IMR-90 (cell line): Measurements from ENCODE around the gene TSC22D3. TPM values are rescaled to one million over a fixed set of nuclear protein-coding genes. Genes with fewer than 3 reads are reported as not detected.

Source experiments
- ATAC-seq: fragments of 200-7000 bp; cut with Tn5 transposase; 2 replicates; pipeline ENCODE4 v1.9.1; 2020; ENCODE audit warnings: low read depth, mild to moderate bottlenecking, moderate library complexity
- BruUV-seq: library from RNA; stranded (reverse); fragments of 400-500 nt; replicated peaks from 2 replicates; lab custom pipeline; 2021; lab: Mats Ljungman, UMichigan
- CTCF ChIA-PET: fragments of 300-600 bp; formaldehyde crosslinking; extraction: SDS; loops from one replicate; lab custom pipeline; 2021; ENCODE audit warnings: antibody characterized with exemption; lab: Yijun Ruan, JAX
- POLR2A ChIA-PET: fragments of 300-600 bp; sonication (Branson Sonifier 250); formaldehyde crosslinking; loops from one replicate; lab custom pipeline; 2022; ENCODE audit warnings: antibody characterized with exemption; ENCODE audit not compliant: unreplicated experiment; lab: Charles Lee
- DNase-seq: peaks from one replicate; pipeline ENCODE4 v3.0.0; 2013
- H2AFZ ChIP-seq: replicated peaks from 2 replicates; pipeline ENCODE3; 2013; ENCODE audit warnings: low read length, mild to moderate bottlenecking; ENCODE audit not compliant: poor library complexity
- H2AK5ac ChIP-seq: 2 replicates; pipeline ENCODE4 v1.6.1; 2013; ENCODE audit warnings: low read depth, low read length, inconsistent platforms
- H2AK9ac ChIP-seq: replicated peaks from 2 replicates; pipeline ENCODE3; 2013; ENCODE audit warnings: mild to moderate bottlenecking, low read depth, low read length, moderate library complexity; ENCODE audit not compliant: poor library complexity
- H2BK120ac ChIP-seq: 2 replicates; pipeline ENCODE4 v1.6.1; 2013; ENCODE audit warnings: low read depth, low read length, inconsistent platforms
- H2BK15ac ChIP-seq: 3 replicates; pipeline ENCODE4 v1.6.1; 2013; ENCODE audit warnings: low read depth, low read length, inconsistent platforms
- H2BK20ac ChIP-seq: 2 replicates; pipeline ENCODE4 v1.6.1; 2013; ENCODE audit warnings: low read depth, mild to moderate bottlenecking, inconsistent platforms, low read length, moderate library complexity
- H2BK5ac ChIP-seq: 2 replicates; pipeline ENCODE4 v1.6.1; 2013; ENCODE audit warnings: mild to moderate bottlenecking, low read depth, low read length, inconsistent platforms; ENCODE audit not compliant: poor library complexity, severe bottlenecking
- H3K14ac ChIP-seq: replicated peaks from 2 replicates; pipeline ENCODE4 v1.6.1; 2013; ENCODE audit warnings: low read depth, low read length, inconsistent platforms
- H3K18ac ChIP-seq: 2 replicates; pipeline ENCODE4 v1.6.1; 2013; ENCODE audit warnings: low read depth, low read length, control low read depth
- H3K23ac ChIP-seq: 2 replicates; pipeline ENCODE4 v1.6.1; 2013; ENCODE audit warnings: low read depth, low read length, inconsistent platforms
- H3K27ac ChIP-seq: 2 replicates; pipeline ENCODE4 v1.5.1; 2013; ENCODE audit warnings: mild to moderate bottlenecking, control low read depth, low read length; ENCODE audit not compliant: insufficient read depth
- H3K27me3 ChIP-seq: 2 replicates; pipeline ENCODE4 v1.6.1; 2013; ENCODE audit warnings: low read length; ENCODE audit not compliant: control insufficient read depth, insufficient read depth
- H3K36me3 ChIP-seq: 2 replicates; pipeline ENCODE4 v1.6.1; 2013; ENCODE audit warnings: low read length, mixed read lengths; ENCODE audit not compliant: control insufficient read depth, insufficient read depth
- H3K4ac ChIP-seq: 2 replicates; pipeline ENCODE4 v1.6.1; 2013; ENCODE audit warnings: low read depth, low read length, inconsistent platforms
- H3K4me1 ChIP-seq: 2 replicates; pipeline ENCODE4 v1.6.1; 2013; ENCODE audit warnings: low read length, mixed read lengths; ENCODE audit not compliant: control insufficient read depth, insufficient read depth
- H3K4me2 ChIP-seq: 2 replicates; pipeline ENCODE4 v1.6.1; 2013; ENCODE audit warnings: low read depth, mild to moderate bottlenecking, control low read depth, low read length, moderate library complexity
- H3K4me3 ChIP-seq: 2 replicates; pipeline ENCODE4 v1.5.1; 2013; ENCODE audit warnings: low read depth, mild to moderate bottlenecking, control low read depth, low read length, moderate library complexity; ENCODE audit not compliant: insufficient read depth
- H3K56ac ChIP-seq: 2 replicates; pipeline ENCODE4 v1.6.1; 2013; ENCODE audit warnings: low read length, inconsistent platforms; ENCODE audit not compliant: insufficient read depth; ENCODE audit errors: extremely low read depth
- H3K79me1 ChIP-seq, 2 experiments: 2 replicates each; pipeline ENCODE4 v1.6.1; 2013; ENCODE audit warnings: low read length in 2 of 2, inconsistent platforms in 1 of 2, low read depth in 1 of 2
- H3K9ac ChIP-seq: 2 replicates; pipeline ENCODE4 v1.6.1; 2013; ENCODE audit warnings: low read depth, low read length, control low read depth
- H3K9me1 ChIP-seq: 2 replicates; pipeline ENCODE4 v1.6.1; 2013; ENCODE audit warnings: low read length, inconsistent platforms; ENCODE audit not compliant: insufficient read depth
- H3K9me3 ChIP-seq: 2 replicates; pipeline ENCODE4 v1.6.1; 2013; ENCODE audit warnings: low read length; ENCODE audit not compliant: control insufficient read depth, insufficient read depth
- H4K20me1 ChIP-seq: 2 replicates; pipeline ENCODE4 v1.6.1; 2013; ENCODE audit warnings: low read length, inconsistent platforms; ENCODE audit not compliant: insufficient read depth
- H4K5ac ChIP-seq: 2 replicates; pipeline ENCODE4 v1.6.1; 2013; ENCODE audit warnings: mild to moderate bottlenecking, low read depth, low read length, control low read depth
- H4K8ac ChIP-seq, 2 experiments: 2 replicates each; pipeline ENCODE4 v1.6.1; 2013; ENCODE audit warnings: low read depth in 2 of 2, low read length in 2 of 2, control low read depth in 1 of 2, inconsistent platforms in 1 of 2
- H4K91ac ChIP-seq: 2 replicates; pipeline ENCODE4 v1.6.1; 2013; ENCODE audit warnings: low read depth, low read length, inconsistent platforms; ENCODE audit not compliant: insufficient read depth
- CEBPB ChIP-seq: IDR thresholded peaks from 2 replicates; pipeline ENCODE4 v1.6.1; 2012; ENCODE audit warnings: low read depth, low read length, improper control_type of control experiment
- MAFK ChIP-seq: IDR thresholded peaks from 2 replicates; pipeline ENCODE4 v1.6.1; 2012; ENCODE audit warnings: low read depth, low read length, improper control_type of control experiment
- NFE2L2 ChIP-seq: fragments of 150-350 bp; IDR thresholded peaks from 2 replicates; pipeline ENCODE4 v1.6.1; 2016; ENCODE audit warnings: low read depth, mild to moderate bottlenecking, low read length
- RCOR1 ChIP-seq: IDR thresholded peaks from 2 replicates; pipeline ENCODE4 v1.6.1; 2012; ENCODE audit warnings: mild to moderate bottlenecking, low read length, improper control_type of control experiment; ENCODE audit not compliant: insufficient replicate concordance
- RFX5 ChIP-seq: IDR thresholded peaks from 2 replicates; pipeline ENCODE4 v1.8.0; 2012; ENCODE audit warnings: low read depth, mild to moderate bottlenecking, low read length, moderate library complexity
- dilution Hi-C: fragments of 300-500 bp; cut with HindIII; formaldehyde crosslinking; loops from one replicate; pipeline ENCODE4 v1.14.3; 2018; ENCODE audit warnings: low sequenced_read_pairs; ENCODE audit not compliant: unreplicated experiment
- in situ Hi-C: fragments of 300-500 bp; cut with MboI; formaldehyde crosslinking; loops from 3 replicates; pipeline ENCODE4 v1.14.3; 2019; ENCODE audit warnings: low sequenced_read_pairs, inconsistent platforms, mixed read lengths
- intact Hi-C: fragments of 100-400 bp; cut with micrococcal nuclease; formaldehyde crosslinking; loops from 2 replicates; pipeline ENCODE4 v1.10.0; 2022
- polyA plus RNA-seq, 3 experiments: library from polyadenylated mRNA; depleted of rRNA; stranded (reverse); fragments of >200 nt; gene quantifications; 2 replicates each; pipeline ENCODE4 v1.2.3, GENCODE V29; 2012; ENCODE audit warnings: low replicate concordance in 1 of 3
- total RNA-seq: library from RNA; depleted of rRNA; stranded (reverse); fragments of >200 nt; gene quantifications from 2 replicates; pipeline ENCODE4 v1.2.3, GENCODE V29; 2012
- TF ChIP-seq, protein P1 (sequence below): fragments of 150-350 bp; IDR thresholded peaks from 2 replicates; pipeline ENCODE4 v1.6.1; 2017; ENCODE audit warnings: mild to moderate bottlenecking, antibody characterized with exemption, low read length, low read depth
- TF ChIP-seq, protein P2 (sequence below): conservative IDR thresholded peaks from 2 replicates; pipeline ENCODE4 v1.5.1; 2012; ENCODE audit warnings: mild to moderate bottlenecking, low read depth, low read length, improper control_type of control experiment
- TF ChIP-seq, protein P3 (sequence below): fragments of 150-350 bp; IDR thresholded peaks from 2 replicates; pipeline ENCODE4 v1.6.1; 2016; ENCODE audit warnings: low read depth, mild to moderate bottlenecking, low read length, moderate library complexity, borderline replicate concordance

Gene TSC22D3
- total and polyA plus RNA-seq, 2 of the 4 experiments (the other 2 are of a cell fraction): 9.9 to 14.0 TPM

DNA sequence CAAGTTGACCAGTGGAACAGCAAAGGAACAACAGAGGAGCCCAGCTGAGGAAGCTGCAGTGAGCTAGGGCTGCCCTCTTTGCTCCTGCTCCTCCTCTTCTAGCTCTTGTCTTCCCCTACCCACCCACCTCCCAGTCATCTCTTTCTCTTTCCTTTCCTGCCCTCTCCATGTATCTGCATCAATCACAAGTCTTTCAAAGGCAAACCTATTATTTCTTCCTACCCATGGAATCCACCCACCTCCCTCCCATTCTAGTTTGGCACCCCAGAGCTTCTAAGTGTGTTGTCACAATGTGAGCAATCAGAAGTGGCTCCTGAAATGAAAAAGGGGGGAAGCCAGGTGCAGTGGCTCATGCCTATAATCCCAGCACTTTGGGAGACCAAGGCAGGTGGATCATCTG, 69.3 kb downstream of the TSC22D3 start:
- POLR2A ChIA-PET: no interaction called here
- Histone ChIP-seq H2AFZ (no peak overlapping the region), H2BK5ac (no peak overlapping the region), H3K79me1 (no peaks in the 10 kb centered on the region), H4K5ac (no peak overlapping the region), H4K8ac (no peak overlapping the region), H3K4me1 (peaks cover 4% of the 10 kb centered on the region; the same call in 1 of the 2 replicates), H3K27me3 (peaks cover 19% of the 10 kb centered on the region), H3K14ac (no peak overlapping the region), H3K4ac (no peak overlapping the region), H3K36me3 (no peaks in the 10 kb centered on the region), H3K9me3 (no peaks in the 10 kb centered on the region), H3K9me1 (0 out of 2 replicates have a peak, but pooled peaks cover 1% of the 10 kb centered on the region), H4K20me1 (no peaks in the 10 kb centered on the region; the same call in 1 of the 2 replicates), H3K4me3 (no peak overlapping the region), H2BK15ac (no peak overlapping the region), H3K27ac (no peak overlapping the region), H3K23ac (no peak overlapping the region), H3K9ac (no peak overlapping the region), H3K56ac (no peak overlapping the region), H2AK5ac (no peak overlapping the region), H3K4me2 (no peak overlapping the region), H4K91ac (no peak overlapping the region), H2BK20ac (no peak overlapping the region), H2BK120ac (no peak overlapping the region), H3K18ac (no peak overlapping the region), H2AK9ac (no peak overlapping the region)
- DNase-seq: no peak
- TF ChIP-seq RCOR1 (no peak), RFX5 (no peak), NFE2L2 (no peak), CEBPB (no peak), MAFK (no peak)
- TF ChIP-seq, protein P1, sequence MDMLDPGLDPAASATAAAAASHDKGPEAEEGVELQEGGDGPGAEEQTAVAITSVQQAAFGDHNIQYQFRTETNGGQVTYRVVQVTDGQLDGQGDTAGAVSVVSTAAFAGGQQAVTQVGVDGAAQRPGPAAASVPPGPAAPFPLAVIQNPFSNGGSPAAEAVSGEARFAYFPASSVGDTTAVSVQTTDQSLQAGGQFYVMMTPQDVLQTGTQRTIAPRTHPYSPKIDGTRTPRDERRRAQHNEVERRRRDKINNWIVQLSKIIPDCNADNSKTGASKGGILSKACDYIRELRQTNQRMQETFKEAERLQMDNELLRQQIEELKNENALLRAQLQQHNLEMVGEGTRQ: no peak
- TF ChIP-seq, protein P2, sequence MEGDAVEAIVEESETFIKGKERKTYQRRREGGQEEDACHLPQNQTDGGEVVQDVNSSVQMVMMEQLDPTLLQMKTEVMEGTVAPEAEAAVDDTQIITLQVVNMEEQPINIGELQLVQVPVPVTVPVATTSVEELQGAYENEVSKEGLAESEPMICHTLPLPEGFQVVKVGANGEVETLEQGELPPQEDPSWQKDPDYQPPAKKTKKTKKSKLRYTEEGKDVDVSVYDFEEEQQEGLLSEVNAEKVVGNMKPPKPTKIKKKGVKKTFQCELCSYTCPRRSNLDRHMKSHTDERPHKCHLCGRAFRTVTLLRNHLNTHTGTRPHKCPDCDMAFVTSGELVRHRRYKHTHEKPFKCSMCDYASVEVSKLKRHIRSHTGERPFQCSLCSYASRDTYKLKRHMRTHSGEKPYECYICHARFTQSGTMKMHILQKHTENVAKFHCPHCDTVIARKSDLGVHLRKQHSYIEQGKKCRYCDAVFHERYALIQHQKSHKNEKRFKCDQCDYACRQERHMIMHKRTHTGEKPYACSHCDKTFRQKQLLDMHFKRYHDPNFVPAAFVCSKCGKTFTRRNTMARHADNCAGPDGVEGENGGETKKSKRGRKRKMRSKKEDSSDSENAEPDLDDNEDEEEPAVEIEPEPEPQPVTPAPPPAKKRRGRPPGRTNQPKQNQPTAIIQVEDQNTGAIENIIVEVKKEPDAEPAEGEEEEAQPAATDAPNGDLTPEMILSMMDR: no peak
- TF ChIP-seq, protein P3, sequence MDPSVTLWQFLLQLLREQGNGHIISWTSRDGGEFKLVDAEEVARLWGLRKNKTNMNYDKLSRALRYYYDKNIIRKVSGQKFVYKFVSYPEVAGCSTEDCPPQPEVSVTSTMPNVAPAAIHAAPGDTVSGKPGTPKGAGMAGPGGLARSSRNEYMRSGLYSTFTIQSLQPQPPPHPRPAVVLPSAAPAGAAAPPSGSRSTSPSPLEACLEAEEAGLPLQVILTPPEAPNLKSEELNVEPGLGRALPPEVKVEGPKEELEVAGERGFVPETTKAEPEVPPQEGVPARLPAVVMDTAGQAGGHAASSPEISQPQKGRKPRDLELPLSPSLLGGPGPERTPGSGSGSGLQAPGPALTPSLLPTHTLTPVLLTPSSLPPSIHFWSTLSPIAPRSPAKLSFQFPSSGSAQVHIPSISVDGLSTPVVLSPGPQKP: no peak
- ATAC-seq: no peak
- in situ Hi-C loops (no loop called here), intact Hi-C loops (no loop called here), dilution Hi-C loops (no loop called here)
- BruUV-seq: no TSS peak
- CTCF ChIA-PET: no interaction called here
